DOHH2 (cell line): ENCODE results near the gene SLC16A3.

Experiments used
- H3F3A ChIP-seq: fragments of 200-600 bp; sonication (generic), shearing (Covaris generic); 2 replicates; pipeline ENCODE4 v1.6.0; 2016; ENCODE audit warnings: antibody characterized with exemption, mild to moderate bottlenecking; ENCODE audit not compliant: control insufficient read depth, insufficient read depth
- H3K27ac ChIP-seq: fragments of 200-600 bp; sonication (generic); 2 replicates; pipeline ENCODE4 v1.5.1; 2014; ENCODE audit warnings: low read depth, mild to moderate bottlenecking, low read length, moderate library complexity
- H3K27me3 ChIP-seq: fragments of 200-600 bp; sonication (generic); 2 replicates; pipeline ENCODE4 v1.6.1; 2014; ENCODE audit warnings: mild to moderate bottlenecking, low read length, mixed read lengths; ENCODE audit not compliant: control insufficient read depth
- H3K36me3 ChIP-seq: fragments of 200-600 bp; sonication (generic); 2 replicates; pipeline ENCODE4 v1.6.1; 2014; ENCODE audit warnings: mild to moderate bottlenecking, low read length, moderate library complexity, mixed read lengths; ENCODE audit not compliant: control insufficient read depth
- H3K4me1 ChIP-seq: fragments of 200-600 bp; sonication (generic); 2 replicates; pipeline ENCODE4 v1.6.1; 2014; ENCODE audit warnings: mild to moderate bottlenecking, low read length, mixed read lengths; ENCODE audit not compliant: control insufficient read depth
- H3K4me2 ChIP-seq: fragments of 200-600 bp; sonication (generic); 2 replicates; pipeline ENCODE4 v1.6.0; 2014; ENCODE audit warnings: mild to moderate bottlenecking, low read length, moderate library complexity
- H3K4me3 ChIP-seq: fragments of 200-600 bp; sonication (generic); 2 replicates; pipeline ENCODE4 v1.5.1; 2014; ENCODE audit warnings: mild to moderate bottlenecking, low read length, mixed read lengths
- H3K79me2 ChIP-seq: fragments of 200-600 bp; sonication (generic); 2 replicates; pipeline ENCODE4 v1.6.1; 2014; ENCODE audit warnings: mild to moderate bottlenecking, low read length, mixed read lengths; ENCODE audit not compliant: control insufficient read depth
- H3K9me2 ChIP-seq: fragments of 200-600 bp; sonication (generic); replicated peaks from 2 replicates; pipeline ENCODE4 v1.6.1; 2014; ENCODE audit warnings: mild to moderate bottlenecking, low read length, mixed read lengths; ENCODE audit not compliant: control insufficient read depth
- H3K9me3 ChIP-seq: fragments of 200-600 bp; sonication (generic); 2 replicates; pipeline ENCODE4 v1.6.1; 2014; ENCODE audit warnings: antibody characterized with exemption, low read length, mixed read lengths; ENCODE audit not compliant: control insufficient read depth, insufficient read depth
- H4K20me1 ChIP-seq: fragments of 200-600 bp; sonication (generic); 2 replicates; pipeline ENCODE4 v1.6.0; 2014; ENCODE audit warnings: low read depth, mild to moderate bottlenecking, antibody characterized with exemption, low read length, moderate library complexity; ENCODE audit not compliant: control insufficient read depth, insufficient read depth
- CTCF ChIP-seq: fragments of 200-600 bp; sonication (generic); IDR thresholded peaks from one replicate; pipeline ENCODE4 v1.5.1; 2014; ENCODE audit warnings: antibody characterized with exemption, mild to moderate bottlenecking, low read depth, low read length; ENCODE audit not compliant: poor library complexity, severe bottlenecking
- EZH2phosphoT487 ChIP-seq: fragments of 200-600 bp; sonication (generic); IDR thresholded peaks from 2 replicates; pipeline ENCODE4 v1.6.1; 2017; ENCODE audit warnings: borderline replicate concordance, mild to moderate bottlenecking, antibody characterized with exemption, low read length, moderate library complexity, mixed read lengths

Gene SLC16A3

DNA sequence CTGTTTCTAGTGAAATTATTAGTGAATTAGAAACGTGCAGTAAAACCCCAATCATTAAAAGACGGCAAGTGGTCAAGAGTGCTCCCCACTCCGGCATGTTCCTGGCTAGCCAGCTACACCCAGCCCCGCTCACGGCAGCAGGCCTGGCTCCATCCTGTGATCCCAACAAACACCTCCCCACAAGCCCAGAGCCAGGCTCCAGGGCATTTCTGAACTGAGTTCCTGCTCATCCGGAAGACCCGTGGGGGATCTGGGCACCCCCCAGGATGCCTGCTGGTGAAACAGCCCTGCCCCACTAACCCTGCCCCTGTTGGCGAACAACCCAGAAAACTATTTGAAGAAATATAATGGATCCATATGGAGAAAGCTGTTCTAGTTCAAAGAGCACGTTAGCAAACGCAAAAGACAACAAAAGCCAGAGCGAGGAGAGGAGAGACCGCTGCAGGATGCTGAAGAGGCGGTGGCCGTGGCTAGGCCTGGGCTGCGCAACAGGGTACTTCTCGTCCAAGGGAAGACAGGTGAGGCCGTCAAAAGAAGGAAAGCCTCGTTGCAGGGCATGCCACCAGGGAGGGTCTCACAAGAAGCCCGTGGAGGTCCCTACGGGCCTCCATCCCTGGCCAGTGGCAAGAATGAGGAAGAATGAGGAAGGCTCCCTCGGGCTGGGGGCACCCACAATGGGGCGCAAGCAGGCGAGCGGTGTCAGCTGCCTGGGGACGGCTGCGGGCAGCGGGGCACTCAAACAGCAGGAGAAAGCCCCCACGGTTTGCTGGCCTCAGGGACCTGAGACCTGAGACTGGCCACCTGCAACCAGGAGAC is 19.2 kb downstream of the SLC16A3 start:
- peaks cover 2% of the 10 kb centered on the region; the same call in 1 of the 2 replicates for H3F3A ChIP-seq
- peaks cover 98% of the 10 kb centered on the region for H3K36me3 ChIP-seq
- peaks cover 6% of the 10 kb centered on the region for H3K79me2 ChIP-seq
- H3K4me3 ChIP-seq: no peak overlapping the region
- H3K27me3 ChIP-seq: no peaks in the 10 kb centered on the region
- no peaks in the 10 kb centered on the region for H3K9me3 ChIP-seq
- H3K27ac ChIP-seq: no peak overlapping the region
- H3K9me2 ChIP-seq: no peaks in the 10 kb centered on the region
- no peak overlapping the region for H3K4me2 ChIP-seq
- no peaks in the 10 kb centered on the region for H3K4me1 ChIP-seq
- H4K20me1 ChIP-seq: 0 out of 2 replicates have a peak, but pooled peaks cover 6% of the 10 kb centered on the region
- TF ChIP-seq EZH2phosphoT487 (no peak), CTCF (no peak)

DNA sequence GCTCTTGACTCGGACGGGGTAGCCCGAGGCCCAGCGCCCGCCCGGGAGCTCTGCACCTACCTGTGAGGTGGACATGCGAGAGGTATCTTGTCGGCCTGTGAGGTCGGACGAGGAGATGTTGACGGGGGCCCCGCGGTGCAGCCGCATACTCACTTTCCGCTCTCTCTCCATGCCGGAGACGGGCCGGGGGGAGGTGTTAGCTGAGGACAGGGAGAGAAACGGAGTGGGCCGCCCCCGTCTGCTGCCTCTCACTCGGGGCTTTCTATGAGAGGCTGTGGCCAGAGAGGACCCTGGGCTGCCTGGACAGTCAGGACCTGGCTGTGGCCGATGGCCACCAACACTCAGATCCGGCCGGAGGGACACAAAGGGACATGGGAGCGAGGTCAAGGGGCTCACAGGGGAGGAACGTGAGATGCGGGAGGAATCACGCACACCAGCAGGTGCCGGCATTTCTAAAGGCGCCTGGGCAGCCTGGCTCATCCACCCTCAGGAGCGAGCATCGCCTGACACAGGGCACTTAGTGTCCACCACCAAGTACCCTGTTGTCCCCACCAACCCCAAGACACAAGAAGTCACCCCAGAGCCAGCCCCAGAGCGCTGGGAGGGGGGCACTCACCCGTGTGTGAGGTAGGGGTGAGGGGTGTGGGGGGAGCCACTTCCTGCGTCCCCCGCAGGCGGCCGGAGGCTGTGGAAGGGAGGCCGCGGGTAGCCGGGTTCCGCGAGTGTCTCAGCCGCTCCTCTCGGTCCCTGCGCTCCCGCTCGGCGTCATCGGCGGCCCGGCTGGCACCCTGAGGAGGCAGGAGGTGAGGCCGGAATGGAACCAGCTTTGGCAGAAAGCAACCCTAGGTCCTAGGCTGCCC is 20.2 kb downstream of the SLC16A3 start:
- H3K4me2 ChIP-seq: no peak overlapping the region
- no peaks in the 10 kb centered on the region for H3K27me3 ChIP-seq
- no peak overlapping the region for H3K27ac ChIP-seq
- TF ChIP-seq CTCF (no peak), EZH2phosphoT487 (no peak)
- H3F3A ChIP-seq: 0 out of 2 replicates have a peak, but pooled peaks cover 1% of the 10 kb centered on the region
- no peak overlapping the region for H3K4me3 ChIP-seq
- H4K20me1 ChIP-seq: 0 out of 2 replicates have a peak, but pooled peaks cover 6% of the 10 kb centered on the region
- no peaks in the 10 kb centered on the region for H3K4me1 ChIP-seq
- H3K9me3 ChIP-seq: no peaks in the 10 kb centered on the region
- peaks cover 94% of the 10 kb centered on the region for H3K36me3 ChIP-seq
- H3K79me2 ChIP-seq: peaks cover 7% of the 10 kb centered on the region
- H3K9me2 ChIP-seq: no peaks in the 10 kb centered on the region

DNA sequence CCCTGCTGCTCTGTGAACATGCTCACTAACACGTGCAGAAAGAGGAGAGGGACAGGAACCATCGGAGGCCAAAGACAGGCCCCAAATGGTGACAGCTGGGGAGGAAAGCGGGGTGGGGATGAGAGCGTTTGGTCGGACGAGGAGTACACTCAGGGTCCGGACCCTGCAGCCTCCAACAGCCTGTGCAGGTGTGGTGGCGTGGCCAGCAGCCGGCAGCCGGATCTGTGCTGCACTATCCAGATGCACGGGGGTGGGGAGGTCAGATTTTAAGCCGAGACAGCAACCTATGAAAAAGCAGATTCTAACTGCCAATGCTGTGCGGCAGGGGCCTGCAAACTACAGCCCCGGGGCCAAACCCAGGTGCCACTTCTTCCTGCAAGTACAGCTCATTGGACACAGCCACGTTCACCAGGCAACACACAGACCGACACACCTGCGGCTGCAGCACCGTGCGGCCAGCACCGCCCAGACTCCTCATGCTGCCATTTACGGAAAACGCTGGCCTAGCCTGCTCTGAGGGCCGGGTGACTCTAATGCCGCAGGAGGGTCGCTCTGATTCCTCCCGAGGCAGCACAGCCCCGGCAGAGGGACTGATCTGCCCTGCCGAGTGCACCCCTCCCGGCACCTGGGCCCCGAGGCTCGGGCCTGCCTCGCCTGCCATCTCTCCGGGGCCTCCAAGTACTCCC is 21.2 kb downstream of the SLC16A3 start:
- no peaks in the 10 kb centered on the region for H3K27me3 ChIP-seq
- no peaks in the 10 kb centered on the region for H3K9me3 ChIP-seq
- peaks cover 7% of the 10 kb centered on the region for H3K79me2 ChIP-seq
- H3K27ac ChIP-seq: no peak overlapping the region
- peaks cover 88% of the 10 kb centered on the region for H3K36me3 ChIP-seq
- H3K4me2 ChIP-seq: no peak overlapping the region
- H3K9me2 ChIP-seq: no peaks in the 10 kb centered on the region
- no peak overlapping the region for H3K4me3 ChIP-seq
- no peaks in the 10 kb centered on the region for H3F3A ChIP-seq
- no peaks in the 10 kb centered on the region for H3K4me1 ChIP-seq
- TF ChIP-seq EZH2phosphoT487 (no peak), CTCF (no peak)
- H4K20me1 ChIP-seq: 0 out of 2 replicates have a peak, but pooled peaks cover 2% of the 10 kb centered on the region
